Heart right ventricle (tissue), 16 donors: ENCODE data around the gene USP37. TPM values are rescaled to one million over a fixed set of nuclear protein-coding genes. Genes with fewer than 3 reads are reported as not detected.

ENCODE experiments used
- ATAC-seq, 8 donors: fragments of 200-7000 bp; cut with Tn5 transposase; one replicate each; pipeline ENCODE4 v1.9.1; 2020; ENCODE audit warnings: mild to moderate bottlenecking in 8 of 8, moderate library complexity in 8 of 8, moderate number of reproducible peaks in 1 of 8
- DNase-seq, 2 donors: peaks; one replicate each; pipeline ENCODE4 v3.0.0-alpha.2; 2020
- H3K27ac ChIP-seq, 10 donors: fragments of 200-600 bp; sonication (generic) in 2 of 10; one replicate each; pipeline versions ENCODE4 v1.5.0 to v1.8.0; 2020 to 2022; ENCODE audit warnings: mild to moderate bottlenecking in 3 of 10
- H3K27me3 ChIP-seq, 7 donors: fragments of 200-600 bp; one replicate each; pipeline ENCODE4 v1.8.0; 2021 to 2022; ENCODE audit warnings: mild to moderate bottlenecking in 2 of 7
- H3K36me3 ChIP-seq, 9 donors: fragments of 200-600 bp; sonication (generic) in 1 of 9; one replicate each; pipeline versions ENCODE4 v1.5.0 to v1.8.0; 2020 to 2022; ENCODE audit warnings: mild to moderate bottlenecking in 2 of 9
- H3K4me1 ChIP-seq, 9 donors: fragments of 200-600 bp; sonication (generic) in 1 of 9; one replicate each; pipeline versions ENCODE4 v1.5.0 to v1.8.0; 2020 to 2022; ENCODE audit warnings: mild to moderate bottlenecking in 4 of 9
- H3K4me3 ChIP-seq, 10 donors: fragments of 200-600 bp; sonication (generic) in 2 of 10; one replicate each; pipeline versions ENCODE4 v1.5.0 to v1.8.0; 2020 to 2022; ENCODE audit warnings: mild to moderate bottlenecking in 7 of 10, moderate library complexity in 2 of 10
- H3K9me3 ChIP-seq, 11 donors: fragments of 200-600 bp in 10 of 11; sonication (generic) in 2 of 11; one replicate each; pipeline versions ENCODE4 v1.5.0 to v1.8.0; 2013 to 2022; ENCODE audit warnings: mild to moderate bottlenecking in 2 of 11, control low read depth in 1 of 11, moderate library complexity in 1 of 11
- WGBS, 2 donors: extraction: QIAGEN DNeasy Blood & Tissue Kit; methylation state at CpG; one replicate each; pipeline ENCODE4 v1.1.7; 2013; ENCODE audit warnings: inconsistent platforms in 1 of 2; 5-methylcytosine and 5-hydroxymethylcytosine counted together
- intact Hi-C, 10 donors: fragments of 100-400 bp; cut with DNase I; formaldehyde crosslinking; loops; one replicate each; pipeline versions ENCODE4 v1.11.1 to v1.14.2; 2022
- polyA plus RNA-seq, 2 donors: library from polyadenylated mRNA; stranded (reverse); fragments of 200-250 nt; gene quantifications; one replicate each; pipeline ENCODE4 v1.2.3, GENCODE V29; 2013
- total RNA-seq, 10 donors: library from RNA; stranded (reverse); fragmentation: NEBNext Ultra II Directional in 3 of 10; extraction: Animal tissue kit (Norgen Biotek cat#: 25700) in 3 of 10; gene quantifications; one replicate each; pipeline versions ENCODE4 v1.2.1 to v1.2.4, GENCODE V29; 2021 to 2023
- TF ChIP-seq, protein P1 (sequence below), 9 donors: fragments of 200-600 bp; sonication (generic) in 2 of 9; IDR thresholded peaks; one replicate each; pipeline versions ENCODE4 v1.5.0 to v1.8.0; 2021 to 2022; ENCODE audit warnings: antibody characterized with exemption in 9 of 9, mild to moderate bottlenecking in 5 of 9, moderate library complexity in 1 of 9
- donor health status: Arrhythmogenic right ventricular cardiomyopathy.
- donor health status: ischemic (EF 13 %, LVEDD 7.1; RV severe dilation, severe dysfunction).
- donor health status: healthy with polysubstance abuse.
- donor health status: DM: no; HTN: yes; CAD: no.
- donor health status: DM: no; HTN: no; CAD: no.
- donor health status: ischemic (EF 25% LVEDD 6.9; RV normal size, moderate dysfunction).
- donor health status: ischemic (EF 25% LVEDD 5.7; RV mildly dilated, moderate dysfunction).
- donor health status: healthy.
- donor health status: DM: yes; HTN: yes; CAD: no.
- donor health status: Ischemic cardiomyopathy.
- donor health status: ischemic (EF 35%, LVEDD 5.7; RV mildly dilated, moderate dysfunction).
- donor health status: nonischemic (EF 11% LVEDD 7.7; RV severe dilation, severe dysfunction).
- donor health status: DM: yes; HTN: yes; CAD: no.
- donor health status: PGD.
- donor health status: ischemic (EF 29% LVEDD 5.4; RV normal size, mild dysfunction).
- donor health status: nonischemic (EF 23%, LVEDD 6.1; RV moderate dilation, normal function).

The USP37 gene
- total and polyA plus RNA-seq, 12 donors = 1.8 to 11.1 (median 8.4) TPM

DNA sequence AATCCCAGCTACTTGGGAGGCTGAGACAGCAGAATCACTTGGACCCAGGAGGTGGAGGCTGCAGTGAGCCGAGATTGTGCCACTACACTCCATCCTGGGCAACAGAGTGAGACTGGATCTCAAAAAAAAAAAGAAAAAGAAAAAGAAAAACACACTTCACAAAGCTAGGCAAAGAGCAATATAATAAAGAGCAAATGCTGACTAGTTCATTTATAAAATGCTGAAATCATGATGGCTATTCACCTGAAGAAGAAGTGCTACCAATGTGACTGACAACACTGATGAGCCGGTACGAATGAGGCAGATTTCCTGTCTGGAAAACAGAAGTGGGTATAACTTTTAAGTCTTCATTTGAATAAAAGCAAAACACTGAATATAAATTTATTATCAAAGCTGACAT is 111.3 kb downstream of the USP37 start:
- H3K36me3 ChIP-seq = peaks cover 0 to 97% (median 33%) of the 10 kb centered on the region in 9 donors
- H3K27me3 ChIP-seq = no peaks in the 10 kb centered on the region
- WGBS, 2 donors = 91 to 99% methylated on average over 3 of the region's 3 CpGs
- TF ChIP-seq, protein P1, sequence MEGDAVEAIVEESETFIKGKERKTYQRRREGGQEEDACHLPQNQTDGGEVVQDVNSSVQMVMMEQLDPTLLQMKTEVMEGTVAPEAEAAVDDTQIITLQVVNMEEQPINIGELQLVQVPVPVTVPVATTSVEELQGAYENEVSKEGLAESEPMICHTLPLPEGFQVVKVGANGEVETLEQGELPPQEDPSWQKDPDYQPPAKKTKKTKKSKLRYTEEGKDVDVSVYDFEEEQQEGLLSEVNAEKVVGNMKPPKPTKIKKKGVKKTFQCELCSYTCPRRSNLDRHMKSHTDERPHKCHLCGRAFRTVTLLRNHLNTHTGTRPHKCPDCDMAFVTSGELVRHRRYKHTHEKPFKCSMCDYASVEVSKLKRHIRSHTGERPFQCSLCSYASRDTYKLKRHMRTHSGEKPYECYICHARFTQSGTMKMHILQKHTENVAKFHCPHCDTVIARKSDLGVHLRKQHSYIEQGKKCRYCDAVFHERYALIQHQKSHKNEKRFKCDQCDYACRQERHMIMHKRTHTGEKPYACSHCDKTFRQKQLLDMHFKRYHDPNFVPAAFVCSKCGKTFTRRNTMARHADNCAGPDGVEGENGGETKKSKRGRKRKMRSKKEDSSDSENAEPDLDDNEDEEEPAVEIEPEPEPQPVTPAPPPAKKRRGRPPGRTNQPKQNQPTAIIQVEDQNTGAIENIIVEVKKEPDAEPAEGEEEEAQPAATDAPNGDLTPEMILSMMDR (IDR thresholded peaks at IDR 0.05) = no peak
- H3K4me3 ChIP-seq = no peak overlapping the region
- no peaks in the 10 kb centered on the region for H3K9me3 ChIP-seq
- DNase-seq = no peak
- no peak overlapping the region for H3K27ac ChIP-seq
- ATAC-seq = no peak
- H3K4me1 ChIP-seq = peaks cover 0 to 14% (median 0%) of the 10 kb centered on the region in 9 donors
- intact Hi-C loops = loop anchor here in 1 of 10 donors (5.0 kb wide), 1 partner anchor 395 kb away; no protein-coding TSS in a partner anchor

DNA sequence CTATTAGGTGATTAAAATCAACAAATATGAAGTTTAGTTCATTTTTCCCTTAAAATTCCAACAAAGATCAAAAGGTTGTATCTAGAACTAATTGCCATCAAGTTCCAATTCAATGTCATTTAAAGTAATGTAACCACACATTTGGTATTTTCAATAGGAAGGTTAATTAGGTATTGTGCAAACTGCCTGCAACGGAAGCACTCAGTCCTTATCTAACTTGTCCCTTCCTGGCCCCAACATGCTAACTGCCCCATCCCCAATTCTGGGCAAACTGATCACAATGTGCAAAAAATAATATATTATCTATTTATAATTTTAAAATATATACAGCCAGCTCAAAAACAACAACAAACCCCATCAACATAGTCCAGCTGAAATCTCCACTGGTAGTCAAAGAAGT is 116.1 kb downstream of the USP37 start:
- Histone ChIP-seq H3K9me3 (no peaks in the 10 kb centered on the region), H3K36me3 (peaks cover 0 to 96% (median 32%) of the 10 kb centered on the region in 9 donors), H3K4me1 (no peaks in the 10 kb centered on the region), H3K27ac (no peak overlapping the region), H3K27me3 (no peaks in the 10 kb centered on the region), H3K4me3 (no peak overlapping the region)
- TF ChIP-seq, protein P1 (IDR thresholded peaks at IDR 0.05) = no peak
- ATAC-seq (no peak), DNase-seq (no peak)
- 83 to 89% methylated on average over 1 of the region's 1 CpG for WGBS, 2 donors
- intact Hi-C loops = no loop called here

DNA sequence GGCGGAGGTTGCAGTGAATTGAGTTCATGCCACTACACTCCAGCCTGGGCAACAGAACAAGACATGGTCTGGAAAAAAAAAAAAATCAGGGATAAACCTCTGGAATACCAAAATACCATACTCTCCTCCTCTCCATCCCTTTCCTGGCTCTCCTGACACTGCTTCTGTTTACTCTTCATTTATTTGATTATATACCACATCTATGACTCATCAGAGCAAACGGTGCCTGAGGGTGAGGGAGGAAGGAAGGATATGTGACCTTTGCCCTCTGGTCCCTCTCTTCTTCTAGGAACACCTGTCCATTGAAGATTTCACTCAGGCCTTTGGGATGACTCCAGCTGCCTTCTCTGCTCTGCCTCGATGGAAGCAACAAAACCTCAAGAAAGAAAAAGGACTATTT is 119.2 kb downstream of the USP37 start:
- Histone ChIP-seq H3K27ac (no peak overlapping the region), H3K4me3 (no peak overlapping the region), H3K27me3 (no peaks in the 10 kb centered on the region), H3K9me3 (no peaks in the 10 kb centered on the region), H3K36me3 (peaks cover 0 to 83% (median 7%) of the 10 kb centered on the region in 9 donors), H3K4me1 (no peaks in the 10 kb centered on the region)
- TF ChIP-seq, protein P1 (IDR thresholded peaks at IDR 0.05) = no peak
- ATAC-seq (no peak), DNase-seq (no peak)
- 57 to 72% methylated on average over 3 of the region's 3 CpGs for WGBS, 2 donors
- intact Hi-C loops = no loop called here

DNA sequence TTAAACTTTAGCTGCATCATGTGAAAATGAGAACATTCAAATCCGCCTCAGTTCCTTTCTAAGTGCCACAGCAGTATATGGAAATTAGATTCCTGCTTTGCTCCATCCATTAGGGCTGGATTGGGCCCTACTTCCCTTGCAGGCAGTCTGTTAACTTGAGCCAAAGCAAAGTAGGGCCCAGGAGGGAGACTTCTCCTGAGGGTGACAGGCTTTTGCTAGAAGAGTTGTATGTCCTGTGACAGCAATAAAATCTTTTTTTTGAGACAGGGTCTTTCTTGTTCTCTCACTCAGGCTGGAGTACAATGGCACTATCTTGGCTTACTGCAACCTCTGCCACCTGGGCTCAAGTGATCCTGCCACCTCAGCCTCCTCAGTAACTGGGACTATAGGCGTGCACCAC is 121.1 kb downstream of the USP37 start:
- H3K27me3 ChIP-seq = no peaks in the 10 kb centered on the region
- no peak for DNase-seq
- H3K4me1 ChIP-seq = no peaks in the 10 kb centered on the region
- intact Hi-C loops = no loop called here
- no peak overlapping the region for H3K27ac ChIP-seq
- peaks cover 0 to 64% (median 0%) of the 10 kb centered on the region in 9 donors for H3K36me3 ChIP-seq
- H3K9me3 ChIP-seq = no peaks in the 10 kb centered on the region
- no peak for ATAC-seq
- H3K4me3 ChIP-seq = no peak overlapping the region
- WGBS, 2 donors = 95 to 100% methylated on average over 2 of the region's 2 CpGs
- TF ChIP-seq, protein P1 (IDR thresholded peaks at IDR 0.05) = no peak
